IPS-NIHi7 (cell line): ENCODE results near the gene AFAP1.

ENCODE experiments used
- DNase-seq: peaks from one replicate; pipeline ENCODE4 v3.0.0; 2012; ENCODE audit warnings: mixed read lengths; ENCODE audit errors: extremely low spot score

Gene AFAP1

GRCh38 chr4:7716010-7716721 lies 223.5 kb downstream of the AFAP1 start:
- DNase-seq: no peak

- no peak for DNase-seq
Observed at GRCh38 chr4:7715271-7716009, 224.2 kb downstream of the AFAP1 start.

GRCh38 chr4:7714738-7715137 lies 224.9 kb downstream of the AFAP1 start:
- no peak for DNase-seq

GRCh38 chr4:7714176-7714575 lies 225.5 kb downstream of the AFAP1 start:
- DNase-seq: no peak

GRCh38 chr4:7713757-7714156 lies 225.9 kb downstream of the AFAP1 start:
- no peak for DNase-seq

- DNase-seq: no peak
Observed at GRCh38 chr4:7712021-7712671, 227.5 kb downstream of the AFAP1 start.

- no peak for DNase-seq
Observed at GRCh38 chr4:7711307-7711963, 228.2 kb downstream of the AFAP1 start.

GRCh38 chr4:7710576-7711306 lies 228.9 kb downstream of the AFAP1 start:
- no peak for DNase-seq

GRCh38 chr4:7710126-7710525 lies 229.5 kb downstream of the AFAP1 start:
- no peak for DNase-seq

GRCh38 chr4:7709431-7709830 lies 230.2 kb downstream of the AFAP1 start:
- no peak for DNase-seq

- DNase-seq: no peak
Observed at GRCh38 chr4:7708981-7709380, 230.7 kb downstream of the AFAP1 start.
